Middle frontal gyrus (tissue), 1 donor: ENCODE data around the gene ZFR.
"Not testable (repeated sequence)": the region's sequence is repeated elsewhere in the genome, so short reads cannot be mapped to it uniquely, and the experiment has no call there.

Experiments
- DNase-seq: peaks from one replicate; pipeline ENCODE4 v3.0.0-alpha.2; 2015; ENCODE audit warnings: low spot score; ENCODE audit errors: extremely low spot score

Gene ZFR

GRCh38 chr5:32413466-32414263 lies 30.9 kb downstream of the ZFR start:
- DNase-seq: no peak

- no peak for DNase-seq
These were observed 33.9 kb downstream of the ZFR start for GRCh38 chr5:32410630-32411029.

GRCh38 chr5:32406650-32407049 lies 37.9 kb downstream of the ZFR start:
- DNase-seq: no peak

GRCh38 chr5:32405507-32405906 lies 39.0 kb downstream of the ZFR start:
- no peak for DNase-seq

- DNase-seq: peak; percentile 11
These were observed 40.8 kb downstream of the ZFR start for GRCh38 chr5:32403760-32404159.

GRCh38 chr5:32400401-32400800 lies 44.1 kb downstream of the ZFR start:
- DNase-seq: no peak

GRCh38 chr5:32398754-32399153 lies 45.8 kb downstream of the ZFR start:
- DNase-seq: not testable (repeated sequence)

- no peak for DNase-seq
These were observed 49.6 kb downstream of the ZFR start for GRCh38 chr5:32394981-32395380.

- no peak for DNase-seq
These were observed 52.5 kb downstream of the ZFR start for GRCh38 chr5:32392039-32392438.

- no peak for DNase-seq
These were observed 53.5 kb downstream of the ZFR start for GRCh38 chr5:32390819-32391591.

GRCh38 chr5:32388432-32389129 lies 56.0 kb downstream of the ZFR start:
- DNase-seq: no peak

- DNase-seq: no peak
These were observed 56.7 kb downstream of the ZFR start for GRCh38 chr5:32387841-32388240.

- peak; percentile 23 for DNase-seq
These were observed 57.3 kb downstream of the ZFR start for GRCh38 chr5:32387211-32387610.

- DNase-seq: no peak
These were observed 59.9 kb downstream of the ZFR start for GRCh38 chr5:32384621-32385020.

GRCh38 chr5:32383586-32383985 lies 61.0 kb downstream of the ZFR start:
- DNase-seq: no peak

- DNase-seq: no peak
These were observed 61.5 kb downstream of the ZFR start for GRCh38 chr5:32383065-32383464.

GRCh38 chr5:32379421-32379820 lies 65.1 kb downstream of the ZFR start:
- DNase-seq: no peak

GRCh38 chr5:32378966-32379365 lies 65.6 kb downstream of the ZFR start:
- no peak for DNase-seq

- no peak for DNase-seq
These were observed 74.9 kb downstream of the ZFR start for GRCh38 chr5:32369542-32370155.

- DNase-seq: no peak
These were observed 75.5 kb downstream of the ZFR start for GRCh38 chr5:32369032-32369431.

- DNase-seq: not testable (repeated sequence)
These were observed 77.3 kb downstream of the ZFR start for GRCh38 chr5:32367271-32367670.

GRCh38 chr5:32365623-32366022 lies 78.9 kb downstream of the ZFR start:
- no peak for DNase-seq
